Activated naive CD8-positive, alpha-beta T cell (primary cell): ENCODE results near the gene IL11RA.

Experiments
- H3K27ac Mint-ChIP-seq: one replicate; pipeline ENCODE4 v1.8.0; 2021; ENCODE audit warnings: mixed read lengths
- H3K27me3 Mint-ChIP-seq: one replicate; pipeline ENCODE4 v1.8.0; 2021; ENCODE audit warnings: mixed read lengths
- H3K36me3 Mint-ChIP-seq: one replicate; pipeline ENCODE4 v1.8.0; 2021; ENCODE audit warnings: mixed read lengths
- H3K4me1 Mint-ChIP-seq: one replicate; pipeline ENCODE4 v1.8.0; 2021; ENCODE audit warnings: low read depth, mixed read lengths
- H3K4me3 Mint-ChIP-seq: one replicate; pipeline ENCODE4 v1.8.0; 2021; ENCODE audit warnings: mild to moderate bottlenecking, mixed read lengths
- H3K9me3 Mint-ChIP-seq: one replicate; pipeline ENCODE4 v1.8.0; 2021; ENCODE audit warnings: low read depth, mixed read lengths

The IL11RA gene

GRCh38 chr9:34701769-34702736 lies 50.1 kb downstream of the IL11RA start:
- peaks cover 8% of the 10 kb centered on the region for H3K4me1 Mint-ChIP-seq
- H3K27ac Mint-ChIP-seq, result peak overlapping the region; percentile 64
- H3K36me3 Mint-ChIP-seq, result no peaks in the 10 kb centered on the region
- peak overlapping the region; percentile 93 for H3K4me3 Mint-ChIP-seq
- no peaks in the 10 kb centered on the region for H3K9me3 Mint-ChIP-seq
- H3K27me3 Mint-ChIP-seq, result peaks cover 3% of the 10 kb centered on the region

DNA sequence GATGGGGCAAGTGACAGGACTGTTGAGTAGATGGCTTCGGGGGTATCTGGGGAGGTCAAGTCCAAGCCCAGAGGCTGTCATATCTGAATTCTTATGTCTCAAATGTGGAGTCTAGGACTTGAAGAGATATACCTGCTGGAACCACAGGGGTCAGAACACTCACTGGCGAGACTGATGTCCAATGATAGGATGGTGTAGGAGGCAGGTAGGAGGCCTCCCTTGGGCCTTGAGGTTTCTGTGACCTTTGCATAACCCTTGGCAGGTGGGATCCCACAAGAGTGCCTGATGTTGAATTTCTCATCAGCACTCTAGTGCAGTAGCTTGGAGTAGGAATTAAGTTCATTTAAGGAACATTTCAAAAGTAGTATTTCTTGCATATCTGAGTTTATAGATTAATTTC lies 55.1 kb downstream of the IL11RA start:
- no peaks in the 10 kb centered on the region for H3K36me3 Mint-ChIP-seq
- H3K4me3 Mint-ChIP-seq, result no peak overlapping the region
- no peaks in the 10 kb centered on the region for H3K27me3 Mint-ChIP-seq
- no peak overlapping the region for H3K27ac Mint-ChIP-seq
- H3K9me3 Mint-ChIP-seq, result no peaks in the 10 kb centered on the region
- peaks cover under 1% of the 10 kb centered on the region for H3K4me1 Mint-ChIP-seq

- H3K9me3 Mint-ChIP-seq, result no peaks in the 10 kb centered on the region
- no peak overlapping the region for H3K27ac Mint-ChIP-seq
- H3K4me3 Mint-ChIP-seq, result no peak overlapping the region
- H3K27me3 Mint-ChIP-seq, result peaks cover 5% of the 10 kb centered on the region
- no peaks in the 10 kb centered on the region for H3K4me1 Mint-ChIP-seq
- no peaks in the 10 kb centered on the region for H3K36me3 Mint-ChIP-seq
These were observed 57.4 kb downstream of the IL11RA start for GRCh38 chr9:34709196-34709978.

GRCh38 chr9:34710023-34710422 lies 58.0 kb downstream of the IL11RA start, which contains the start of gene CCL21:
TSS of gene CCL21 (minus strand) at chr9:34710136. CDS start at chr9:34710066, 70 bp downstream.
- Mint-ChIP-seq H3K27ac (no peak within 1 kb of the TSS), H3K36me3 (no peaks in the 10 kb centered on the region), H3K9me3 (no peaks in the 10 kb centered on the region), H3K4me1 (no peaks in the 10 kb centered on the region), H3K4me3 (no peak within 1 kb of the TSS), H3K27me3 (peaks cover 8% of the 10 kb centered on the region)
